Dedifferentiated amniotic fluid mesenchymal stem cell (primary cell): Measurements from ENCODE around the gene FAM227A.
A peak's percentile ranks its signal among the peaks of the same experiment; 100 is the strongest.

Experiments used
- DNase-seq: peaks from one replicate; pipeline ENCODE4 v3.0.0-alpha.2; 2016; ENCODE audit errors: extremely low spot score

FAM227A gene

DNA sequence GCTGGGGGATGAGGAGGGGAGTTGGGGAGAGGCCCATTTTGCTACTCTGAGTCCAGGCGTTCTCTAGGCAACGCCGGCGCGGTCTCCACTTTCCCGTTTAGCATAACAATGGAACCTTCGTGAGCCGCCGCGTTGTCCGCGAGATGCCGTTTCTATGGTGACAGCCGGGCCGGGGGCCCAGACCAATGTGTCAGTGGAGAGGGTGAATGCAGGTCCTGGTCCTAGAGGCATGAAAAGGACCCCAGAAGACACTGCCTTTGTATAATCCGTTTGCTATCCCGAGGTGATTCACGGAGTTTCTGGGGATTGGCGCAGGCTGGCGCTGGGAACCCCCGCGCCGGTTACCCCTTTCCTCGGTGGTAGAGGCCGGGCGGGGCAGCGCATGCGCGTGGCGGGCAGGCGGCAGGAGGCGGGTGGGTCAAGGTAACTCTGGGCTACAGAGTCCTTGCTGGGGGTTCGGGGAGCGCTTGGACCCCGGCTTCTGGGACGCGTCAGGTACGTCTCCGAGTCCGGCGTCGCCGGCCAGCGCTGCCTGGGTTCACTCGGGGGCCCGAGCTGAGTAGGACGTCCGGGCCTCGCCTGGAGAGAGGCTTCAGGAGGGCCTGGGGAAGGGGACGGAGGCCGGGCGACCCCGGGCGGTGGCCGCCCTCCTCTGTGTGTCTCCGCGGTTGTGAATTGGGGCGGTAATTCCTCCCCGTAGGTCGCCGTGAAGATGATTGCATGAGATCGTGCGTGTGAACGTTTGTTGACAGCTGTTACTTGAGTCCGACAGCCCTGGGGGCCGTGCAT lies at the start of gene FAM227A, which contains the start of gene CBY1:
FAM227A (minus strand) TSS at position 137 of the 789 bp plus-strand sequence. CDS start 6,224 bp downstream, outside the sequence.
CBY1 (plus strand) TSS at position 383 of the 789 bp plus-strand sequence. CDS start 11,417 bp downstream, outside the sequence.
- DNase-seq, result peak; percentile 84

DNA sequence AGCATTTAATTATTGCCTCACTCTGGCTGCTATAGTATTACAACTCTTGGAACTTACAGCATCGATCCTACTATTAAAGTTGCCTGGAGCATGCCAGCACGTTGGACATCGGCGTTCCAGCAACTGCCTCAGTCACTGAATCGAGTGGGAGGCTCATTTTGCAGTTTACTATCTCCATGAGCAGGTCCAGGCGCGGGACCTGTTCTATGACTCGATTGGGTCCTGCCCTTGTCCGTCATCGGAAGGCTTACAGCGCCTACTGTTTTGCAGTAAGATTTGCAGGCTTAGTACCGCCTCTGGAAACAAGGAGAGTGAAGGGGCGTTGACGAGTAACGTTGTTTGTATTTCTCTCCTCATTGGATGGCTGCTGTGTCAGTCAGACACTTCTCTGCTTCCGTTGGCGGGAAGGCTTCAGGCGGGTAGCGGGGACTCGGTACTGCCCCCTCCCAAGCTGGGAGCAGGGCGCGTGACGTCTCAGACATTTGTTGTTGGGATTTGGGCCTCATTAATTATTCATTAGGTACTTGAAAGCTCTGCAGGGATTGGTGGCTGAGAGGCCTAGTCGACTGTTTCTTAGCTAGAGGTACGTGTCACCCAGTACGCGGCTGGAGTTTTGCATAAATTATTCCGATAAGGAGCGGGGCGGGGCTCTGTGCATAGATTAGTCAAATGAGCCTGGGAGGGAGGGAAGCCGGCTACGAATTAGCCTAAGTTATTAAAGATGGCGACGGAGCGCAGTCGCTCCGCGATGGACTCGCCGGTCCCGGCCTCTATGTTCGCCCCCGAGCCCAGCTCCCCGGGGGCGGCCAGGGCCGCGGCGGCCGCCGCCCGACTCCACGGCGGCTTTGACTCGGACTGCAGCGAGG lies 49.3 kb upstream of the FAM227A start, which contains the start of gene GTPBP1:
GTPBP1 (plus strand) TSS at position 710 of the 866 bp plus-strand sequence; CDS start at position 722, 12 bp downstream.
- peak; percentile 100 for DNase-seq

GRCh38 chr22:38704654-38705234 lies 48.6 kb upstream of the FAM227A start:
- no peak for DNase-seq

DNA sequence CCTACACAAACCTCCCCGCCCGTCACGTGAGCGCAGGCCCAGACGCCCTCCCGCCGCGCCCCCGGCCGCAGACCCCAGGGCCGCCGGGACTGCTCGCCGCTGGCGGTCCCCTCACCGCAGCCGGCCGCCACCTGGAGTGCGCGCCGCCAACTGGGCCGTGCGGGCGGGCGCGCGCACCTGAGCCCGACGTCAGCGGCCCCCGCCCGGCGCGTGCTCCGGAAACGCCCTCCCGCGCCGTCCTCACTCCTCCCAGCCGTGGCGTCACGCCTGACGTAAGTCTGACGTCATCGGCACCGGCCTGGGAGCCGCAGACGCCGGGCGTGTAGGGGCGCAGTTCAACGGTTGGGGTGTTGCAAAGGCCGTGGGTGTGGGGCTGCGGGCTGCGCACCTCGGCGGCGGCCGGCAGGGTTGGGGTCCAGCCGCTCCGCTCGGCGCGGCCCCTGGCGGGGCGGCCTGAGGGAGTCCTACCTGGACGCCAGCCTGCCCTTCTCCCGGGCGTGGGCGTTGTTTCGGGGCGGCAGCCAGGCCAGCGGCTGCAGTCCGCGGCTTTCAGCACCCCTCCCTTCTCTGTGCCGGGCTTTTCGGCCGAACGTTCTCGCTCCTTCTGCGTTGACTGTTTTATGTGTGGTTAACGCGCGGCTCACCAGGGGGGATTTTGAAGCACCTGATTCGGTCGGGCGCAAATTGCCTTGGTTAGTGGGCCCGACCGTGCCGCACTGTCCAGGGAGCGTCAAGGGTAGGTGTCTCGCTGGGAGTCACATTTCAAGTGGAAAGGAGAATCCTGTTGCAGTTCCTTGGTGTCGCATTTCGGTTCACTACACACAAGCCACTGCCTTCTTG lies 44.8 kb upstream of the FAM227A start, which contains the start of gene JOSD1:
JOSD1 (minus strand) TSS at position 155 of the 840 bp plus-strand sequence. CDS start 956 bp downstream, outside the sequence.
- peak; percentile 82 for DNase-seq

GRCh38 chr22:38700270-38700788 lies 44.1 kb upstream of the FAM227A start:
- DNase-seq, result peak; percentile 28

- peak; percentile 42 for DNase-seq
Measured at GRCh38 chr22:38699784-38700183, 43.6 kb upstream of the FAM227A start.

- DNase-seq, result no peak
Measured at GRCh38 chr22:38699143-38699542, 43.0 kb upstream of the FAM227A start.

- DNase-seq, result no peak
Measured at GRCh38 chr22:38698407-38699094, 42.4 kb upstream of the FAM227A start.

- DNase-seq, result no peak
Measured at GRCh38 chr22:38697425-38698089, 41.4 kb upstream of the FAM227A start.

- peak; percentile 86 for DNase-seq
Measured at GRCh38 chr22:38696606-38697424, 40.6 kb upstream of the FAM227A start.

DNA sequence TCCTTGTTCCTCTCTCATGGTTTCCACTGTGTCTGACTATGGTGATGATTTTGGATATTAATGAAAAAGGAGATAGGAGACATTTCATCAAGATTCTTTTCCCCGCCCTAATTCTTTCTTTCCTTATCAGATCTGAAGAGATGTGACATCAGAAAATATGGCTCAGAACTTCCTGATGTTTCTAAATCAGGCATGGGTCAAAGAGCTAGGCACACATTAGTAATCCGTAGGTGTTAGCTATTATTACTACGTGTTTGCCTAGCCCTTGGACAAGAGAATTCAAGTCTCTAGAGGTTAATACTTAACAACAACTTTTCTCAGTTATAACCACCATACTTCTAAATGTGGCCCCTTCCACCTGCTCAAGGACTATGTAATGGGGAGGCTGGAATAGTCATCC lies 38.7 kb upstream of the FAM227A start:
- DNase-seq, result no peak

GRCh38 chr22:38694049-38694448 lies 37.9 kb upstream of the FAM227A start:
- no peak for DNase-seq

- DNase-seq, result no peak
Measured at GRCh38 chr22:38689651-38690050, 33.5 kb upstream of the FAM227A start.

DNA sequence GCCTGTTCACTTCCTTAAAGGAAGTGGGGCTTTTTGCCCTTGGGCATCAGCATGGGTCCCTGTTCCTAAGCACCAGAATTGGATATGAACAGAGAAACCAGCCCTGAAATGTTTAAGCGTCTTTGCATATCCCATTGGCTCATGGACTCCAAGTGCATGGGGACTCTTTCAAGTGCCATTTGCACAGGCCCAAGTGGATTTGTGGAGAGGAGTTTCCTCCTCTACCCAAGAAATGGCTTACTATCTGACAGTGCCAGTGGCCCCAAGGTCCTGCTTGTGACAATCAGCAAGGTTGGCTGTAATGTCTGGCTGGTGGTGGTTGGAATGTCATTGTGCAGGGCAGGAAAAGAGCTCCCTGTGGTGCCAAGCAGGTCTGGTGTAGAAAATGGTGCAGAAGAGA lies 29.6 kb upstream of the FAM227A start:
- DNase-seq, result no peak

DNA sequence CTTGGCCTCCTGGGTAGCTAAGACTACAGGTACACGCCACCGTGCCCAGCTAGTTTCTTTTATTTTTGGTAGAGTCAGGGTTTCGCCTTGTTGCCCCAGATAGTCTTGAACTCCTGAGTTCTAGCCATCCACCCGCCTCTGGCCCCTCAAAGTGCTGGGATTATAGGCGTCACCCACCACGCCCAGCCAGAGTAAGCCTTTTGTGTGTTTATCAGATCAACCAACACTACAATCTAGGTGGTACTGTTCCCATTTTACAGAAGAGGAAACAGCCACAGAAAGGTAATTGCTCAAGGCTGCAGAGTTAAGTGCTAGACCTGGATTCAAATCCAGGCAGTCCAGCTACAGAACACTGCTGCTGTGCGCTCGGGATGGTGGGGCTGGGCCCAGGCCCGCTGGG lies 28.7 kb upstream of the FAM227A start:
- no peak for DNase-seq

DNA sequence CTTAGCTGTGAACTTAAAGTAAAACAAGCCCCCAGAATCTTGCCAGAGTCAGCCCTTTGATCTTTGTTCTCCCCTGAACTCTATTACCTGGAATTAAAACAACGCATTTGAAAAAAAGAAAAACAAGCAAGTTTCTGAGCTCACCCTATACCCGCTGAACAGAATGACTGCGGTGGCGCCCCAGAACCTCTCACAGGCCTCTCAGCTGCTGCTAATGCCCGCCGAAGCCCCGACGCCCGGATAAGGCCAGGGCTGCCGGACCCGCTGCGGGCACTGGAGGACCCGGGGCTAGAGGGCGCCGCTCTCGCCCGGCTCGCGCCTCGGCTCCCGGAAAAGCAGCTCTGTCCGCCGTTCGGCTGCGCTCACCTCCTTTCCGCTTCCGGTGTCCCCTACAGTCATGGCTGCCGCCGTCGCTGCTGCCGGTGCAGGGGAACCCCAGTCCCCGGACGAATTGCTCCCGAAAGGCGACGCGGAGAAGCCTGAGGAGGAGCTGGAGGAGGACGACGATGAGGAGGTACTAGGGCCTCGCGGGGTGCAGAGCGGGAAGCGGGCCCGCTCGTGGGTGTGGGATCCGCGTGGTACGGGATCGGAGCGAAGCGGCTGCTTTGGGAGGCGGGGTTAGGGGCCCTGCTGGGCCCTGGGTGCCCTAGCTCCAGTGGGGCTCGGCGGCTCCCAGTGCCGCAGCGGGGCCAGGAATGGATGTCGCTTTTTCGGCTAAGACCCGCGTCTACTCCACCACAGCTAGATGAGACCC lies 25.6 kb upstream of the FAM227A start, which contains the start of gene TOMM22:
TOMM22 (plus strand) TSS at position 376 of the 754 bp plus-strand sequence; CDS start at position 398, 22 bp downstream.
- peak; percentile 82 for DNase-seq

GRCh38 chr22:38675833-38676232 lies 19.6 kb upstream of the FAM227A start:
- DNase-seq, result no peak

DNA sequence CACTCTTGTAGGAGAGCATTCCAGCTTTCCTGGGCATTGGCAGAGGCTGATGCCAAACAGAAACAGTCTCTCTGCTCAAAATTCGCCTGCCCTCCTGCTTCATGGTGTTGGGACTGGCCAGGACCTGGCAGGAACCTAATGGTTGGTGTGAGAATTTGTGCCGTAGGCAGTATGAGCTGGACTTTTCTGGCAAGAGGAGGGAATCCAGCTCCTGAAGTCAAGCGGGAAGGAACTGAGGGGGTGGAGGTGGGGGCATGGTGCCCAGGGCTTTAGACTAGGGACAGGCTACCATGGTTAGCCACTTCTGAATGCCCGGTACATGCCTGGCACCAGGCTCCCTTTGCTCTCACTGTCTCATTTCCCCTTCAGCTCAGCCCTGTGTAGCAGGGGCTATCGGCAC lies 18.7 kb upstream of the FAM227A start:
- no peak for DNase-seq
